Endometrium (tissue), 2 donors: Measurements from ENCODE around the gene NHERF2.

Source experiments
- FAIRE-seq: peaks from 2 replicates; lab custom pipeline; 2012; peaks lifted over from hg19 to GRCh38; lab: Jason Lieb, UNC
- donor health status: control.
- donor health status: control.

The NHERF2 gene

GRCh38 chr16:2082983-2083364, 56.3 kb downstream of the NHERF2 start:
- no peak for FAIRE-seq

GRCh38 chr16:2083409-2083808, 56.7 kb downstream of the NHERF2 start:
- no peak for FAIRE-seq

- FAIRE-seq: no peak
These were observed 57.4 kb downstream of the NHERF2 start for GRCh38 chr16:2083876-2084780.

GRCh38 chr16:2084895-2085625, 58.4 kb downstream of the NHERF2 start:
- FAIRE-seq: no peak

- FAIRE-seq: no peak
These were observed 59.0 kb downstream of the NHERF2 start for GRCh38 chr16:2085669-2086068.

DNA sequence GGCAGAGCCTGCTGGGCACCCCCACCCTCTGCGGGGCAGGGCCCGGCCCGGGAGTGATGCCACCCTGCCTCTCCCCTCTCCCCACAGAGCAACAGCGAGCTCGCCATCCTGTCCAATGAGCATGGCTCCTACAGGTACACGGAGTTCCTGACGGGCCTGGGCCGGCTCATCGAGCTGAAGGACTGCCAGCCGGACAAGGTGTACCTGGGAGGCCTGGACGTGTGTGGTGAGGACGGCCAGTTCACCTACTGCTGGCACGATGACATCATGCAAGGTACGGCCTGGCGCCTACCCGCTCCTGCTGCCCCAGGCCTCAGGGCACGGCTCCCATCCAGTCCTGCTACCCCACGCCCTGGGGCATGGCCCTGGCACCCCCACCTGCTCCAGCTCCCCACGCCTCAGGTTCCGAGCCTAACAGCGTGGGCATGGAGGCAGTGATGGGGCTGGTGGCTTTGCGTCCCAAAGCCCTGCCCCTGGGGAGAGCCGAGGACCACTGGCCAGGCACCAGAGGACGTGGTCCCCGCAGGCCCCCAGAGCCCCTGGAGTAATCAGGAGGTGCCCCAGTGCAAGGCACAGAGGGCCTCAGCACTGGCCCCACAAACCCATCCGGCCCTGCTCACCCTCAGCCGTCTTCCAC, 59.5 kb downstream of the NHERF2 start:
- FAIRE-seq: no peak

- FAIRE-seq: no peak
These were observed 60.4 kb downstream of the NHERF2 start for GRCh38 chr16:2086812-2087747.

DNA sequence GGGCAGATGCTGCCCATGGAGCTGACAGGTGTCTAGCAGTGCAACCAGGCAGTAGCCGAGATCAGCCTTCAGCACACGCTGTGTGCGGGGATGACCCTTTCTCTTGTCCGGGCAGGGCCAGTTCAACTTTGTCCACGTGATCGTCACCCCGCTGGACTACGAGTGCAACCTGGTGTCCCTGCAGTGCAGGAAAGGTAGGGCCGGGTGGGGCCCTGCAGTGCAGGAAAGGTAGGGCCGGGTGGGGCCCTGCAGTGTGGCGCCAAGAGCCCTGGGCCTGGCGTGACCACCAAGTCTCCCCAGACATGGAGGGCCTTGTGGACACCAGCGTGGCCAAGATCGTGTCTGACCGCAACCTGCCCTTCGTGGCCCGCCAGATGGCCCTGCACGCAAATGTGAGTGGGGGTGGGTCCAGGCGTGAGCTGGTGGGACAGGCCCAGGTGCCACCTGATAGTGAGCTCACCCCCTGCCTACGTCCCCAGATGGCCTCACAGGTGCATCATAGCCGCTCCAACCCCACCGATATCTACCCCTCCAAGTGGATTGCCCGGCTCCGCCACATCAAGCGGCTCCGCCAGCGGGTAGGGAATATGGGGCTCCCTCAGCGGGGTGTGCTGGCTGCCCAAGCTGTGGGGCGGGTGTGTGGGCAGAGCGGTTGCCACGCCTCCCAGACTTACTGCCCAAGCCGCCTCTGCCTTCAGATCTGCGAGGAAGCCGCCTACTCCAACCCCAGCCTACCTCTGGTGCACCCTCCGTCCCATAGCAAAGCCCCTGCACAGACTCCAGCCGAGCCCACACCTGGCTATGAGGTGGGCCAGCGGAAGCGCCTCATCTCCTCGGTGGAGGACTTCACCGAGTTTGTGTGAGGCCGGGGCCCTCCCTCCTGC, 61.3 kb downstream of the NHERF2 start:
- FAIRE-seq: no peak
